Stimulated activated CD4-positive, alpha-beta T cell treated with anti-CD3 and anti-CD28 coated beads, Interleukin-1b, Interleukin-23, amount 100 ng/mL, for 24 hours (primary cell): ENCODE data around the gene FDX1.

Experiments used
- DNase-seq, 4 experiments: peaks; one replicate each; pipeline ENCODE4 v3.0.0-alpha.2; 2020; ENCODE audit warnings: low read depth in 4 of 4, low spot score in 1 of 4

The FDX1 gene

DNA sequence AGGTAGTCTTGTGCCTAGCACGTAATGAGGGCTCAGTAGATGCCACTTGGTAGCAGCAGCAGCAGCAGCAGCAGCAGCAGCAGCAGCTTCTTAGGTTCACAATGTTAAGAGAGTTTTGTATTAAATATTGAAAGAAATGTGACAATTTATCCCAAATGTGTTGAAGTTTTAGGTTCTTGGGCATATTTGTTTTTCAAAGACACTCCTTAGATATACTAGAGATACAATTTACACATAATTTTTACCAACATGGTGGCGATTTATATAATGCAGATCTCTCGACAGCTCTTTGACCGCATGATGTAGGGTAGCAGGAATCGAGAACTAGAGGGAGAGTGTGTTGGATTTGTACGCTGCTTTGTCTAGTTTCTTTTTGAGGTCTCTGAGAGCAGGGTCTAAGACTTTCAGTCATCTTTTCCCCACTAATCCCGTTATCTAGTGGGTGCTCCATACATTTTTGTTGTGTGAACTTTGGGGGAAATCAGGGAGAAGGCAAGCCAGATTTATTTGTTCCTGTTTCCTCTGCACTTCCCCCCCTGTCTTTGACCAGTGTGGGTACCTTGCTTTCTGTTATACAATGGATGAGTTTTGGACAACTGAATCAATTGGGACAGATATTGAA lies 1.4 kb downstream of the FDX1 start:
- DNase-seq, result no peak

- DNase-seq, result no peak
Observed at GRCh38 chr11:110431674-110432073, 1.9 kb downstream of the FDX1 start.

GRCh38 chr11:110432713-110433392 lies 3.1 kb downstream of the FDX1 start:
- DNase-seq, result no peak

- DNase-seq, result no peak
Observed at GRCh38 chr11:110433393-110434333, 3.9 kb downstream of the FDX1 start.

GRCh38 chr11:110434952-110435779 lies 5.4 kb downstream of the FDX1 start:
- DNase-seq, result no peak

GRCh38 chr11:110435780-110436717 lies 6.3 kb downstream of the FDX1 start:
- DNase-seq, result no peak

DNA sequence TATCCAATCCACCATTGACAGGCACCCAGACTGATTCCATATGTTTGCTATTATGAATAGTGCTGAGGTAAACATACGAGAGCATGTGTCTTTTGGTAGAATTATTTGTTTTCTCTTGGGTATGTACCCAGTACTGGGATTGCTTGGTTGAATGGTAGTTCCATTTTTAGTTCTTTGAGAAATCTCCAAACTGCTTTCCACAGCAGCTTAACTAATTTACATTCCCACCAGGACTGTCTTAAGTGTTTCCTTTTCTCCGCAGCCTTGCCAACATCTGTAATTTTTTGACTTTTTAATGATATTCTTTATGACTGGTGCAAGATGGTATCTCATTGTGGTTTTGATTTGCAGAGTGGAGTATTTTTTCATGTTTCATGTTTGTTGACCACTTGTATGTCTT lies 8.3 kb downstream of the FDX1 start:
- no peak for DNase-seq

DNA sequence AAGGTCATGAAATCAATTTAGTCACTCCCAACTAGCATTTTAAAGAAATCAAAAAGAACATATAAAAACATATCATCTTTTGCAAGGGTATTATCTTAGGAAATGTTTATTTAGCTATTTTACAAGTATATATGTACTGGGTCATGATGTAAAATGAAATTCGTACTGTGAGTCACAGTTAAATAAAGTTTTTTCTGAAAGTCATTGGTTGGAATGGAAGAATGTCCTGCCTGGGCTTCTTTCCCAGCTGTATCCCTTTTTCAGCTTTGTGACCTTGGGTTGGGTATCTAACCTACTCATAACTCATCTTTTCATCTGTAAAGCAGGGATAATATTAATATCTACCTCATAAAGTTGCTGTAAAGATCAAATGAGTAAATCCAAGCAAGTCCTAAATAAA lies 15.7 kb downstream of the FDX1 start:
- no peak for DNase-seq

DNA sequence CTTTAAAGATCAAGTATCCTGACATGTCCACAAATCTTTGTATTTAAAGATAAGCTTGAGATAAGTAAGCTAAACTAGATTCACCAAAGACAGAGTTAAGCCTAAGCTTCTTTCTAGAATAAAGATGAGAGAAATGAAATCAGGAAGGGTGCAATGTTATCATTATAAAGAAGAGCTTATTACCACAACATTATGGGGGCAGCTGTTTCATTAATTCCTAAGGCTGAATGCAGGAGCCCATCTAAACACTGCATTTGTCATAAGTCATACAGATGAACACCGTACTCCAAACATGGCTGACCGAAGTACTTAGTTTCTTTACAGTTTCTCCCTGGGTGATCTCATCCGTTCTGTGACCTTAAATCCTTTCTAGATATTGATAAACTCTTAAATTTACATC lies 16.3 kb downstream of the FDX1 start:
- no peak for DNase-seq

DNA sequence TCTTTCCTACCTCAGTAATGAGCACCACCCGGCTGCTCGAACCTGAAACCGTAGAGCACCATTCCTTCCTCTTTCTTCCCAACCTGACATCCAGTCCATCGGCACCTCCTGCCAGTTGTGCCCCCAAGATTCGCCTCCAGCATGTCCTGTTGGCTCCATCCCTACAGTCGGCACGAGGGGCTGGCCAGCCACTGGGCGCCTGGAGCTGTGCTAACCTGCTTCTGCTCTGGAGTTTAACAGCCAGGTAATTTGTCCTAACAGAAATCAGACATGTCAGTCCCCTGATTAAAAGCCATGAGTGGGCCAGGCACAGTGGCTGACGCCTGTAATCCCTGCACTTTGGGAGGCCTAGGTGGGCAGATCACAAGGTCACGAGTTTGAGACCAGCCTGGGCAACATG lies 16.8 kb downstream of the FDX1 start:
- DNase-seq, result no peak

DNA sequence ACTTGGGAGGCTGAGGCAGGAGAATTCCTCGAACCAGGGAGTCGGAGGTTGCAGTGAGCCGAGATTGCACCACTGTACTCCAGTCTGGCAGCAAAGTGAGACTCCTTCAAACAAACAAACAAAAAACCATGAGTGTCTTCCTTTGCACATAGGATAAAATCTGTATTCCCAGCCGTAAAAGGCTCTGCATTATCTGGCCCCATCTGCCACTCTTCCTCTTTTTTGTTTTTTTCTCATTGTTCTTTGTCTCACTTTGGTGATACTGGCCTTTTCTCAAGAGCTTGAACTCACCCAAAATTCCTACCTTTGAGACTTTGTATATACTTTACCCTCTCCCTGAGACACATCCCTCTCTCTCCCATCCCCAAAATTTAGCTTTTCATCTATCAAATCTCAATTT lies 17.6 kb downstream of the FDX1 start:
- DNase-seq, result no peak

DNA sequence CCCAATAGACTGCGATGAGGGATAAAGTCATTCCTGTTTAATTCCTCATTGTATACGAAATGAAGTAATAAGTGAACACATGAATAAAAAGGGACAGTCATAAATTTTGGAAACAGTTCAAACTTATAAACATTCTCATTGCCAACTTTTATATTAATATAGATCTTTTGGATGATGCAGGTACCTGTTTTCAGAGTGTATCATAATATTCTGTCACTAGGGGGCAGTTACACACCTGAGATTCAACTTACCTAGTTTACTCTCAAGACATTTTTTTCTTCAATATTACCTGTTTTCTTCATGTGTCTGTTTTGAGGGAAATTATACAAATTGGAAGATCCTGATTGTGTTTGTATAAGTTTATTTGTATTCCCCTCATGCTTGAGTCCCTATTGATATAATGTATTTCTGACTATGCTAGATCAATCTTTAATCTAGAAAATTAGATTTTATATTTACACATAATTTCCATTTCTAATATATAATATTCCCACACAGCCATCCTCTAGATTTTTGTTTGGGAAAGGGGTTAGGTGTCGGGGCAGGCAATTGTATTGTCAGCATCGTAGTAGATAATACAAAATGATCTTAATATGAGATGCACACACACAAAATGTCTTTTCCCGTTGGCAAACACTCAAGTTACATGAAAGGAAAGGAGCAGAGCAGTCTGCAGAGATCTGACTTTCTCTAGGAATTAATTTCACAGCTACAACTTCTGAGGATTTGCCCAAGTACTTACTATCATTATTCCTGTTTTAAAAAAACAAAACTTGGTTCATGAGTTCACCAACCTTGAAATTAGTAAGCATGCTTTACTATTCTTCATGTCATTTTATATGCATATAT lies 18.4 kb downstream of the FDX1 start:
- DNase-seq, result no peak

DNA sequence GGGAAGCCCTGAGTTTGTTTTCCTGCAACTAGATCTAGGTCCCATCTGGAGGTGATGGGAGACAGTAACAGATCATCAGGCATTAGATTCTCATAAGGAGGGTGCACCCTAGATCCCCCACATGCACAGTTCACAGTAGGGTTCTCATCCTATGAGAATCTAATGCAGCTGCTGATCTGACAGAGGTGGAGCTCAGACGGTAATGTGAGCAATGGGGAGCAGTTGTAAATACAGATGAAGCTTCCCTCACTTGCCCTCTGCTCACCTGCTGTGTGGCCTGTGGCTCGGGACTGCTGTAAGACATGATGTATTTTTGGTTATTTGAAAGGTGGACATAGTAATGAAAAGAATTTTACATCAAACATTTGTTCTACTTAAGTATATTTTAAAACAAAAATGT lies 20.5 kb downstream of the FDX1 start:
- no peak for DNase-seq

- no peak for DNase-seq
Observed at GRCh38 chr11:110452720-110453119, 23.0 kb downstream of the FDX1 start.

- no peak for DNase-seq
Observed at GRCh38 chr11:110453684-110454354, 24.1 kb downstream of the FDX1 start.

DNA sequence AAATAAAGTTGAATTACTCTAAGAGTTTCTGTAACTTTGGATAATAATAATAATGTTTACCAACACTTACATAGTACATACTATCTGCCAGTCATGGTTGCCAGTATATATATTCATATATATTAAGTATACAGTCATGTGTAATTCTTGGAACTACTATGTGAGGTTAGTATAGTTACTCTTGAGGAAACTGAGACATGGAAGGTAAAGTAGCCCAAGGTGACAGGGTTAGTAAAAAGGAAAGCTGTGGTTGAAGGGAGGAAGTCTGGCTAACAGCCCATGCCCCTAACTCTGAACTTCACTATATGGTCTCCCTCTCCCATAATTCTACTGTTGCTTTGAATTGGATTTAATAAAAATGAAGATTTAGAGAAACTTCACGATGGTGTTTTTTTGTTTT lies 24.9 kb downstream of the FDX1 start:
- DNase-seq, result no peak

GRCh38 chr11:110455718-110456117 lies 26.0 kb downstream of the FDX1 start:
- no peak for DNase-seq

GRCh38 chr11:110463153-110463552 lies 33.4 kb downstream of the FDX1 start:
- no peak for DNase-seq

DNA sequence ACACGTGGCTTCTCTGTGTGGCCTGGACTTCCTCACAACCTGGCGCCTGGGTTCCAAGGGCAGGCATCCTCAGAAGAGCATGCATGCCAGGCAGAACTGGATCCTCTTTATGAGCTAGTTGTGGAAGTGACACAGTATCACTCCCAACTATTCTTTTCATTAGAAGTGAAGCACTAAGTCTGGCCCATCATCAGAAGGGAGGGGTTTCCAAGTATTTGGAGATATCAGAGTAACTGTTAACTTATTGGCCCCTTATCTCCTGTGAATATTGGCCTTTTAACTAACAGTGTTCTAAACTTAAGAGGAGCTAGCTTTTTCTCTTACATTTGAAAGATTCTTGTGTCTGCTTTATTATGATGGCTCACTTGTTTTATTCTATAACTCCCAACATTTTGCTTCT lies 35.5 kb downstream of the FDX1 start:
- DNase-seq, result no peak
